AG10803 (cell line): ENCODE results near the gene CDH22.

Experiments
- DNase-seq: peaks from one replicate; pipeline ENCODE4 v3.0.0; 2010; ENCODE audit warnings: low read depth
- H3K4me3 ChIP-seq: 2 replicates; pipeline ENCODE4 v1.5.1; 2011; ENCODE audit warnings: mild to moderate bottlenecking, low read length, control low read depth
- TF ChIP-seq, protein P1 (sequence below): conservative IDR thresholded peaks from 2 replicates; pipeline ENCODE4 v1.5.1; 2011; ENCODE audit warnings: mild to moderate bottlenecking, low read length, control low read depth, inconsistent platforms

Gene CDH22

DNA sequence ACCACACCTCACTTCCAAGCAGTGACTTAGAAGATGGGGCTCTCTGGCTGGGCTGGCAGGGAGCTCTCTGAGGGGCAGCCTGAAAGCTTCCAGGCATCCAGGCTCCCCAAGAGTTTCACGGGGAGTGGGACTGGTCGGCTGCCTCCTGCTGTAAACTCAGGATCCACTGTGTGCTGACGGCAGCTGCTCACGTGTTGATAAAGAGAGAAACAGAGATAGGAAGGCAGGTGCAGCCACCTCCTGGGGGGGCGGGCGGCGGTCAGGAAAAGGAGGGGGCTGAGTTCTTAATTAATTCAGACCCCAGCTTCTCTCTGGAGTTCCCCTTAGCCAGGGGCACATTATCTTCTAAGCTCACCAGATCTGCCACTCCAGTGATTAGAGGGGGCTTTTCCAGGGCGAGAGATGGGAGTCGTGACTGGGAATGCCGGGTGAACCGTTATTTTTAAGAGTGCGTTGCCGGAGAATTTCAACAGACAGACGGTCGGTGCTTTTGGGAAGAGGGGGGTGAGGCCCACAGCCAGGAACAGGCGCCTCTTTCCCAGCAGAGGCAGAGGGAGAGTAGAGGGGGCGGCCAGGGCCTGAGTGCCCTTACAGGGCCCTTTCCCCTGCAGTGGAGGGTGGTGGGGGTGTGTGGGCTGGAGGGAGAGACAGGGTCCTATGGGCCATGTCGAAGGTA is 119.3 kb downstream of the CDH22 start:
- no peak for DNase-seq
- TF ChIP-seq, protein P1, sequence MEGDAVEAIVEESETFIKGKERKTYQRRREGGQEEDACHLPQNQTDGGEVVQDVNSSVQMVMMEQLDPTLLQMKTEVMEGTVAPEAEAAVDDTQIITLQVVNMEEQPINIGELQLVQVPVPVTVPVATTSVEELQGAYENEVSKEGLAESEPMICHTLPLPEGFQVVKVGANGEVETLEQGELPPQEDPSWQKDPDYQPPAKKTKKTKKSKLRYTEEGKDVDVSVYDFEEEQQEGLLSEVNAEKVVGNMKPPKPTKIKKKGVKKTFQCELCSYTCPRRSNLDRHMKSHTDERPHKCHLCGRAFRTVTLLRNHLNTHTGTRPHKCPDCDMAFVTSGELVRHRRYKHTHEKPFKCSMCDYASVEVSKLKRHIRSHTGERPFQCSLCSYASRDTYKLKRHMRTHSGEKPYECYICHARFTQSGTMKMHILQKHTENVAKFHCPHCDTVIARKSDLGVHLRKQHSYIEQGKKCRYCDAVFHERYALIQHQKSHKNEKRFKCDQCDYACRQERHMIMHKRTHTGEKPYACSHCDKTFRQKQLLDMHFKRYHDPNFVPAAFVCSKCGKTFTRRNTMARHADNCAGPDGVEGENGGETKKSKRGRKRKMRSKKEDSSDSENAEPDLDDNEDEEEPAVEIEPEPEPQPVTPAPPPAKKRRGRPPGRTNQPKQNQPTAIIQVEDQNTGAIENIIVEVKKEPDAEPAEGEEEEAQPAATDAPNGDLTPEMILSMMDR: no peak
- H3K4me3 ChIP-seq: no peak overlapping the region

DNA sequence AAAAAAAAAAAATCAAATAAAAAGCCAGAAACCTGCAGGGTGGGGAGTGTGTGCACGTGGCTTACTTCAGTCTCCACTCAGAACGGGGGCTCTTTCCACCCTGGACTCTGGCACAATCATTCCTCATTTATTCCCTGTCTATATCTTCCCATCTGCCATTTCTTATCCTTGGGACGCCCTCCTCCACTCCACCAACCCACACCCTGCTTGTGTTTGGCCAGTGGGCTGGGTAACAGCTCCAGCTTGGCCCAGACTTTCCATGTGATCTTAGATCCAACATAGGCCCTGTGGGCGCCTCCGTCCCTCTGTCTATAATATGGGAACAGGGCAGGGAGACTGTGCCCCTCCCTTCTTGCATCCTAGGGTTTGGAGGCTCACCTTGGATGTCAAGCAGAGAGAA is 122.1 kb downstream of the CDH22 start:
- H3K4me3 ChIP-seq: no peak overlapping the region
- DNase-seq: no peak
- TF ChIP-seq, protein P1: no peak

DNA sequence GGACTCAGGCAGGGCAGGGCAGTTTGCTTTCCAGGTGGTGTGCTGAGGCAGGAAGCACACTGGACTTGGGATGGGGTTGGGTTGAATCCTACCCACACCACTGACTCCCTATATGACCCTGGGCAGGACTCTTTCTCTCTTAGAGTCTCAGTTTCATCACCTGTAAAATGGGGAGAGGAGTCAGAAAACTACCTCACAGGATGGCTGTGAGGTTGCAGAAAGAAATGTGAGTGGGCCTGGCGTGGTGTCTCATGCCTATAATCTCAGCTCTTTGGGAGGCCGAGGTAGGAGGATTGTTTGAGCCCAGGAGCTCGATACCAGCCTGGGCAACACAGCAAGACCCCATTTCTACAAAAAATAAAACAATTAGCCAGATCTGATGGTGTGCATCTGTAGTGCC is 122.9 kb downstream of the CDH22 start:
- no peak for DNase-seq
- TF ChIP-seq, protein P1: no peak
- no peak overlapping the region for H3K4me3 ChIP-seq

DNA sequence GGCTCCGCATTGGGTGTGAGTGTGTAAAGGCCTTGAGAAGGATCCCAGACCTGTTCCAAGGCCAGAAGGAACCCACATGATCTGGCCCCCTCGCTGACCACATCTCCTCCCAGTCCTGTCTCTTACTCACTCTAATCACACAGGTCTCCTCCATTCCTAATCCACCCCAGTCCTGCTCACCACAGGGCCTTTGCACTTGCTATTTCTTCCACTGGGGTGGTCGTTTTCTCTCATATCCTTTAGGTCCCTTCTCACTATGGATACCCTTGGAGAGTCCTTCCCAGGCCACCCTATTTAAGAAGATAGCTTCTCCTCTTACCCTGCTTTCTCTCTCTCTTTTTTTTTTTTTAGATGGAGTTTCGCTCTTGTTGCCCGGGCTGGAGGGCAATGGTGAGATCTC is 124.5 kb downstream of the CDH22 start:
- no peak overlapping the region for H3K4me3 ChIP-seq
- no peak for DNase-seq
- TF ChIP-seq, protein P1: no peak

DNA sequence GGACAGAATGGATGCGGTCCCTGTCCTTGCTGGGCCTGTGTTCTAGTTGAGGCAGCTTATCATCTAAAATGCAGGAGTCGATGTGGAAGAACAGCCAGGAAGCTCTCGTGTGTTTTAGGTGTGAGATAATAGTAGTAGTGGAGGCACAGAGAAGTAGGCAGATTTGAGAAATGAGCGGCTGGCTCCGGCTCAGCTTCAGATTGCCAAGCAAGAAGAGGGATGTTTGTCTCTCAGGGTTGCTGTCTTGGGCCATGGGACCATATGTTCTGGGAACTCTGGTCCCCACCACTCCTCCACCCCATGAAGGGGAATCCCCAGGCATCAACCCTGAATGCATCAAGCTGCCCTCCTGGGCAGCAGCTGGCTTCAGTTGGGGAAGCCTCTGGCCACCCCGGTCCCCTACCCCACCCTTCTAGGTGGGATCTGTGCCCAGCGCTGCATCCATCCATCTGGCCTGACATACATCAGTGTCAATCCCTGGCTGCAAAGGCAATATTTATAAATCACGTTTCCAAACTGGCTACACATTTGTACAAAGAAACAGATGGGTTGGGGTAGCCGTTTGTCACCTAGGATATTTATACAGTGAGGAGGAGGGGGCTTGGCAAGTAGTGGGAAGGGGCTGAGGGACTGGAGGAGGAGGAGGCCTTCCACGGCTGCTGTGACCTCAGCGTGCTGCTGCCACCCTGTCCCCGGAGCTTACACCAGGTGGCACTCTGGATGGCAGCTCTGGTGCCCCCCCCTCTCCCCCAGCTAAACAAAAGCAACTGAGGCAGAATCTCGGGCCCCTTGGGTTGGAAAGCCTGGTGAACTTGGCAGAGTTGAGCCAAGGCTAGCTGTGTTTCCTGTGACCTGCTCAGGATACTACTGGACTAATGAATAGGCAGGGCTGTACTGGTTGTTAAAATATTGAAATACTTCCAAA is 125.8 kb downstream of the CDH22 start:
- H3K4me3 ChIP-seq: no peak overlapping the region
- TF ChIP-seq, protein P1: no peak
- no peak for DNase-seq

DNA sequence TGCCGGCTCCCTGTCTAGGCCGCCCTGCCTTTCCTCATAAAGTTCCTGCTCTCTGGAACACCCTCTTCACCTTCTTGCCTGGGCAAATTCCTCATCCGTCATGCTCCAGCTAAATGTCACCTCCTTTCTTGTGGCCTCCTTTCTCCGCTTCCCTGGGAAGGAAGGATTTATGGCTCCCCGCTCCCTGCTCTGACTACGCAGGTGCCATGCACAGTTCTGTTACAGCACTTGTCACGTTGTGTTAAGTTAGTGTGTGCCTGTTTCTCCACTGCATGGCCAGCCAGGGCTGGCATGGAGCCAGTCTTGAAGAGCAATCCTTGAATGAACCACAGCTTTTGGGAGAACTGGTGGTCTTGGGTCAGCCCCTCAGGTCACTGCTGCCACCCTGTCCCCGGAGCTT is 128.4 kb downstream of the CDH22 start:
- H3K4me3 ChIP-seq: no peak overlapping the region

More for the DNA sequence above, 128.4 kb downstream of the CDH22 start:
- TF ChIP-seq, protein P1: no peak
- DNase-seq: no peak
